Peyer's patch (tissue), 4 donors: ENCODE data around the gene C3orf70. TPM values are rescaled to one million over a fixed set of nuclear protein-coding genes. Genes with fewer than 3 reads are reported as not detected.
"Not testable (repeated sequence)": the region's sequence is repeated elsewhere in the genome, so short reads cannot be mapped to it uniquely, and the experiment has no call there.

ENCODE experiments used
- DNase-seq, 3 donors: peaks; one replicate each; pipeline ENCODE4 v3.0.0-alpha.2; 2017 to 2019
- H3K27ac ChIP-seq, 4 donors: fragments of 200-600 bp; sonication (generic); one replicate each; pipeline ENCODE4 v1.5.1; 2016 to 2019
- H3K27me3 ChIP-seq, 2 donors: fragments of 200-600 bp; sonication (generic); one replicate each; pipeline ENCODE4 v1.5.1; 2019
- H3K36me3 ChIP-seq, 3 donors: fragments of 200-600 bp; sonication (generic); one replicate each; pipeline ENCODE4 v1.5.1; 2016 to 2019
- H3K4me1 ChIP-seq, 4 donors: fragments of 200-600 bp; sonication (generic); one replicate each; pipeline ENCODE4 v1.5.1; 2016 to 2019
- H3K4me3 ChIP-seq, 4 donors: fragments of 200-600 bp; sonication (generic); 1 replicate in 3 of 4; 2 replicates in 1 of 4; pipeline ENCODE4 v1.5.1; 2016 to 2019; ENCODE audit warnings: mild to moderate bottlenecking in 1 of 4
- H3K9me3 ChIP-seq, 4 donors: fragments of 200-600 bp; sonication (generic); one replicate each; pipeline ENCODE4 v1.5.1; 2016 to 2019; ENCODE audit warnings: mild to moderate bottlenecking in 1 of 4
- POLR2A ChIP-seq, 2 donors: fragments of 450-650 bp; IDR thresholded peaks; one replicate each; pipeline ENCODE4 v1.5.1; 2017; ENCODE audit warnings: antibody characterized with exemption in 2 of 2, mild to moderate bottlenecking in 2 of 2, moderate library complexity in 2 of 2
- total RNA-seq, 4 donors: library from RNA; depleted of rRNA; stranded (reverse); fragments of >200 nt; gene quantifications; one replicate each; pipeline ENCODE4 v1.1.0, GENCODE V29; 2016
- TF ChIP-seq, protein P1 (sequence below), 6 experiments: fragments of 450-650 bp in 4 of 6; fragments of 200-600 bp in 2 of 6; sonication (generic) in 1 of 6; IDR thresholded peaks; one replicate each; pipeline ENCODE4 v1.5.1; 2017 to 2019; ENCODE audit warnings: antibody characterized with exemption in 6 of 6, mild to moderate bottlenecking in 3 of 6, moderate library complexity in 1 of 6

Gene C3orf70
- total RNA-seq, 4 donors from 2014 or later: 4.1 to 6.5 (median 5.5) TPM

DNA sequence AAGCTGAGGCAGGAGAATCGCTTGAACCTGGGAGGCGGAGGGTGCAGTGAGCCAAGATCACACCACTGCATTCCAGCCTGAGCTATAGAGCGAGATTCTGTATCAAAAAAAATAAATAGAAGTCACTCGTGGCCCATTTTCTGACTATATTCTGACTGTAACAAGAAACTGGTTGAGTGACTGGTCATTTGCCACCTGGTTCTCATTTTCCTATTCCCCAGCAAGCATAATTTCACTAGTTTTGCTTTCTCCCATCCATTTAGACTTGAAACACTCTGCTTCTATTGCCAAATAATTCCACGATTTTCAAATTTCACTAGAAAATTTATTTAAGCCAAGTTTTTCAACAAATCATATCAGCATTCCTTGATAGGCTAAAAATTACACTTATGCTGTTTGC is 40.7 kb downstream of the C3orf70 start:
- Histone ChIP-seq H3K4me3 (no peak overlapping the region), H3K4me1 (no peaks in the 10 kb centered on the region), H3K27ac (no peak overlapping the region), H3K36me3 (no peaks in the 10 kb centered on the region), H3K27me3 (no peaks in the 10 kb centered on the region), H3K9me3 (no peaks in the 10 kb centered on the region)
- TF ChIP-seq POLR2A (IDR thresholded peaks at IDR 0.05): no peak
- TF ChIP-seq, protein P1, sequence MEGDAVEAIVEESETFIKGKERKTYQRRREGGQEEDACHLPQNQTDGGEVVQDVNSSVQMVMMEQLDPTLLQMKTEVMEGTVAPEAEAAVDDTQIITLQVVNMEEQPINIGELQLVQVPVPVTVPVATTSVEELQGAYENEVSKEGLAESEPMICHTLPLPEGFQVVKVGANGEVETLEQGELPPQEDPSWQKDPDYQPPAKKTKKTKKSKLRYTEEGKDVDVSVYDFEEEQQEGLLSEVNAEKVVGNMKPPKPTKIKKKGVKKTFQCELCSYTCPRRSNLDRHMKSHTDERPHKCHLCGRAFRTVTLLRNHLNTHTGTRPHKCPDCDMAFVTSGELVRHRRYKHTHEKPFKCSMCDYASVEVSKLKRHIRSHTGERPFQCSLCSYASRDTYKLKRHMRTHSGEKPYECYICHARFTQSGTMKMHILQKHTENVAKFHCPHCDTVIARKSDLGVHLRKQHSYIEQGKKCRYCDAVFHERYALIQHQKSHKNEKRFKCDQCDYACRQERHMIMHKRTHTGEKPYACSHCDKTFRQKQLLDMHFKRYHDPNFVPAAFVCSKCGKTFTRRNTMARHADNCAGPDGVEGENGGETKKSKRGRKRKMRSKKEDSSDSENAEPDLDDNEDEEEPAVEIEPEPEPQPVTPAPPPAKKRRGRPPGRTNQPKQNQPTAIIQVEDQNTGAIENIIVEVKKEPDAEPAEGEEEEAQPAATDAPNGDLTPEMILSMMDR (IDR thresholded peaks at IDR 0.05): no peak
- DNase-seq: no peak

DNA sequence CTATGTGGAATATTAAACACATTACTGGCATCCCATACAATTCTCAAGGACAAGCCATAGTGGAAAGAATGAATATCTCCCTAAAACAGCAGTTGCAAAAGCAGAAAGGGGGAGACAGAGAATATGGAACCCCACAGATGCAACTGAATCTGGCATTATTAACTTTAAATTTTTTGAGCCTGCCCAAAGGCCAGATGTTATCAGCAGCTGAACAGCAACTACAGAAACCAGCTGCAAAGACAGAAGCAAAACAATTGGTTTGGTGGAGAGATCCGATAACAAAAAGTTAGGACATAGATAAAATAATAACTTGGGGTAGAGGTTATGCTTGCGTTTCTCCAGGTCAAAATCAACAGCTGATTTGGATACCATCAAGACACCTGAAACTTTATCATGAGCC is 43.8 kb downstream of the C3orf70 start:
- H3K27ac ChIP-seq, H3K36me3 ChIP-seq, H3K27me3 ChIP-seq, H3K4me1 ChIP-seq, H3K9me3 ChIP-seq, DNase-seq, H3K4me3 ChIP-seq: not testable (repeated sequence)

DNA sequence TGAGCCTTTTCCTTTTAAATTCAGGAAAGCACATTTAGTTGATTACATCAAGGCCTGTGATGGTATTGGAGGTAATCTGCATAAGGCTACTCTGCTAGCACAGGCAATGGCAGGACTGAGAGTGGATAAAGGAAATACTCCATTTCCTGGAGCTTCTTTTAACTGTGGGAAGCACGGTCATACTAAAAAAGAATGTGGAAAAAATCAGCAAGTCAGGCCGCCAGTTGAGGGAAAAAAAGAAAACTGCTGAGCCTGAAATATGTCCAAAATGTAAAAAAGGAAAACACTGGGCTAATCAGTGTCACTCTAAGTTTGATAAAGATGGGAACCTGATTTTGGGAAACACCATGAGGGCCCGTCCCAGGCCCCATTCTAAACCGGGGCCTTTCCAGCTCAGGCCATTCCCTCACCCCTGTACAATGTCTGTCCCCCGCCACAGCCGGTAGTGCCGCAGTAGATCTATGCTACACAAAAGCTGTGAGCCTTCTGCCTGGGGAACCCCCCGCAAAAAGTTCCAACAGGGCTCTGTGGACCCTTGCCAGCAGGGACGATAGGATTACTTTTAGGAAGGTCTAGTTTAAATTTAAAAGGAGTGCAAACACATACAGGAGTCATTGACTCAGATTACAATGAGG is 46.5 kb downstream of the C3orf70 start:
- not testable (repeated sequence) for H3K9me3 ChIP-seq, H3K27ac ChIP-seq, H3K36me3 ChIP-seq, H3K4me3 ChIP-seq, H3K4me1 ChIP-seq, DNase-seq, H3K27me3 ChIP-seq

DNA sequence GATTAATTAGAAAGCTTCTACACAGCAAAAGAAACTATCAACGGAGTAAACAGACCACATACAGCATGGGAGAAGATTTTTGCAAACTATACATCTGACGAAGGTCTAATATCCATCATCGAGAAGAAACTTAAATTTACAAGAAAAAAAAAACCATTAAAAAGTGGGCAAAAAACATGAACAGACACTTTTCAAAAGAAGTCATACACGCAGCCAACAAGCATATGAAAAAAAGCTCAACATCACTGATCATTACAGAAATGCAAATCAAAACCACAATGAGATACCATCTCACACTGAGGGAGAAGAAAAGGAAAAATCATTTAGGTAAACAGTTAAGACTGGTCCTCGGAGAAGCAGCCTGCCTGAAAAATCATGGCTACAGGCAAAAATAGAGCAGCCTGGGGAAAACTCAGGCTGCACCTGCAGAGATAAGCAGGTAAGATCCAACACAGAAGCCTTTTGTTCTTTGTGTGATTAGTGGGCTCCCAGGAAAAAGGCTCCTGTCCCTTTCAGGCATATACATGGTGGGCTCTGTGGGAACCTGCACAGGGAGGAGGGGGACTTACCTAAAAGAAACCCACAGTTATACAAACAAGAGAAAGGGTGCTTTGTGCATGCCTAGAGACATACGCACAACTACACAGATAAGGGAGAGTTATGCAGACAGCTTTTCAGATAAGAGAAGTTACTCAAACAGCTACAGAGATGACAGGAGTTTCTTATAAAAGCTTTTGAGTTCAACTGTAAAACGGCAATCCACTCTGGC is 49.3 kb downstream of the C3orf70 start:
- Histone ChIP-seq H3K4me1 (no peaks in the 10 kb centered on the region), H3K36me3 (no peaks in the 10 kb centered on the region), H3K27me3 (no peaks in the 10 kb centered on the region), H3K4me3 (no peak overlapping the region), H3K27ac (no peak overlapping the region), H3K9me3 (peaks cover 0 to 4% (median 0%) of the 10 kb centered on the region in 4 donors)
- TF ChIP-seq POLR2A (IDR thresholded peaks at IDR 0.05): no peak
- TF ChIP-seq, protein P1 (IDR thresholded peaks at IDR 0.05): no peak
- no peak for DNase-seq

DNA sequence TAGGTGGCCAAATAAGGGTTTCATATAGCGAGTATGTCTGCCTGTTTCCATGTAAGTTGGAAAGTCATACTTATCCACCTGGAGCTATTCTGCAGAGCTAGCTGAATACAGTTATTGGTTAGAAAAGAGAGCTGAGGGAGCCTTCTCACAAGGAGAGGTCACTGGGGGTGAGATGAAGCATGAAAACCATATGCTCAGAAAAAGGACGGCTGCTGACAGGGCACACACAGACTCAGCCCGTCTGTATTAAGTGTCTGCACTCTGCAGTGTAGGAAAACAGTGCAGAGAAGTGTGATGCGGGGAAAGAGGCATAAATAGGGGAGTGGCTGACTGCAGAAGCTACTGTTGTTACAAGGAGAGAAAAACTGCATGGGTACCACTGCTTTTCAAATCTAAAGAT is 58.2 kb downstream of the C3orf70 start:
- no peak for DNase-seq
- Histone ChIP-seq H3K9me3 (no peaks in the 10 kb centered on the region), H3K27me3 (no peaks in the 10 kb centered on the region), H3K27ac (no peak overlapping the region), H3K4me1 (no peaks in the 10 kb centered on the region), H3K36me3 (no peaks in the 10 kb centered on the region), H3K4me3 (no peak overlapping the region)
- TF ChIP-seq POLR2A (IDR thresholded peaks at IDR 0.05): no peak
- TF ChIP-seq, protein P1 (IDR thresholded peaks at IDR 0.05): no peak

DNA sequence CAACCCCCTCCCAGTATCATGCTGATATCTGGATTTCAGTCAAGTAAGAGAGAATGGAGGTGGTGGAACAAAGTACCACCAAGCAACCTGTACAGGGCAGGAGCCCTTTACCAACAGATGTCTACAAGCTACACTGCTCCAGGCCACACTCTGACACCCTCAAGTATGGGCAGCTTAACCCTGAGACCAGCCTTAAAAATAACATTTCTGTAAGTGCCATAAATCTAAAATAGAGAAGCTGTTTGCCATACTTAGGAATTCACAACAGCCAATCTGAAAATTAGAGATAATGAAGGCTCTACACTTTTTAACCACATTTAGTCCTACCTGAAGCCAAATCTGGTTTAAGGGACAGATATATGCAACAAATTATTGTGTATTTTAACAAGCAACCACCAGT is 59.7 kb downstream of the C3orf70 start:
- TF ChIP-seq, protein P1 (IDR thresholded peaks at IDR 0.05): no peak
- TF ChIP-seq POLR2A (IDR thresholded peaks at IDR 0.05): no peak
- no peak for DNase-seq
- no peaks in the 10 kb centered on the region for H3K36me3 ChIP-seq
- no peak overlapping the region for H3K4me3 ChIP-seq
- H3K27ac ChIP-seq: no peak overlapping the region
- no peaks in the 10 kb centered on the region for H3K27me3 ChIP-seq
- H3K4me1 ChIP-seq: no peaks in the 10 kb centered on the region
- no peaks in the 10 kb centered on the region for H3K9me3 ChIP-seq
